Hypothalamus (tissue), 51 donors: Measurements from ENCODE around the gene TSSK3.

ENCODE experiments used
- DNase-seq, 51 donors: peaks; one replicate each; lab custom pipeline; 2025; lab: John Stamatoyannopoulos, UW

Gene TSSK3

GRCh38 chr1:32358435-32358834 lies 3.9 kb upstream of the TSSK3 start:
- DNase-seq, result no peak

GRCh38 chr1:32361308-32361673 lies 1.0 kb upstream of the TSSK3 start:
- DNase-seq, result peak in 8 of 51 donors; percentile 19 to 59 (median 31)

- DNase-seq, result peak in 43 of 51 donors; percentile 12 to 80 (median 57)
Observed at GRCh38 chr1:32361674-32362473, 465 bp upstream of the TSSK3 start.

GRCh38 chr1:32363713-32364112 lies 1.4 kb downstream of the TSSK3 start:
- no peak for DNase-seq

GRCh38 chr1:32364836-32365235 lies 2.5 kb downstream of the TSSK3 start:
- no peak for DNase-seq

- DNase-seq, result no peak
Observed at GRCh38 chr1:32365445-32365844, 3.1 kb downstream of the TSSK3 start.

GRCh38 chr1:32367912-32368635 lies 5.7 kb downstream of the TSSK3 start:
- no peak for DNase-seq

- DNase-seq, result no peak
Observed at GRCh38 chr1:32372149-32372756, 9.9 kb downstream of the TSSK3 start.

- no peak for DNase-seq
Observed at GRCh38 chr1:32373996-32374592, 11.8 kb downstream of the TSSK3 start.

GRCh38 chr1:32376199-32376598 lies 13.9 kb downstream of the TSSK3 start:
- DNase-seq, result no peak

GRCh38 chr1:32377541-32378220 lies 15.3 kb downstream of the TSSK3 start:
- peak in 1 of 51 donors; percentile 24 for DNase-seq

- no peak for DNase-seq
Observed at GRCh38 chr1:32380057-32380456, 17.7 kb downstream of the TSSK3 start.

- DNase-seq, result no peak
Observed at GRCh38 chr1:32386676-32387392, 24.5 kb downstream of the TSSK3 start.

GRCh38 chr1:32388641-32389040 lies 26.3 kb downstream of the TSSK3 start:
- no peak for DNase-seq

GRCh38 chr1:32390904-32391870 lies 28.8 kb downstream of the TSSK3 start:
- no peak for DNase-seq

- no peak for DNase-seq
Observed at GRCh38 chr1:32392325-32392724, 30.0 kb downstream of the TSSK3 start.

GRCh38 chr1:32393136-32393535 lies 30.8 kb downstream of the TSSK3 start:
- DNase-seq, result no peak

GRCh38 chr1:32393832-32394140 lies 31.4 kb downstream of the TSSK3 start:
- DNase-seq, result peak in 14 of 51 donors; percentile 13 to 59 (median 46)
